HCT116 (cell line): ENCODE results near the gene SKP2.

ENCODE experiments used
- CTCF ChIP-seq, 3 experiments: fragments of 200-600 bp in 1 of 3; sonication (generic) in 1 of 3; IDR thresholded peaks in 2 of 3; conservative IDR thresholded peaks in 1 of 3; 2 replicates each; pipeline ENCODE4 v1.5.1; 2012 to 2017; ENCODE audit warnings: low read depth in 2 of 3, low read length in 2 of 3, antibody characterized with exemption in 1 of 3, borderline replicate concordance in 1 of 3, control low read depth in 1 of 3, mild to moderate bottlenecking in 1 of 3, mixed read lengths in 1 of 3, mixed run types in 1 of 3, moderate library complexity in 1 of 3; ENCODE audit not compliant: insufficient read depth in 1 of 3
- EGR1 ChIP-seq: IDR thresholded peaks from 2 replicates; pipeline ENCODE4 v1.6.1; 2012; ENCODE audit warnings: low read depth
- EZH2 ChIP-seq: fragments of 200-600 bp; sonication (generic); IDR thresholded peaks from 2 replicates; pipeline ENCODE4 v1.6.1; 2017; ENCODE audit warnings: antibody characterized with exemption, mixed run types
- FOSL1 ChIP-seq: IDR thresholded peaks from 2 replicates; pipeline ENCODE4 v1.6.1; 2012; ENCODE audit warnings: low read depth
- MAX ChIP-seq: IDR thresholded peaks from 2 replicates; pipeline ENCODE4 v1.6.1; 2012
- POLR2A ChIP-seq: IDR thresholded peaks from 2 replicates; pipeline ENCODE4 v1.7.0; 2011; ENCODE audit warnings: borderline replicate concordance; ENCODE audit not compliant: insufficient read depth, insufficient read length; ENCODE audit errors: extremely low read depth
- POLR2AphosphoS5 ChIP-seq: IDR thresholded peaks from 2 replicates; pipeline ENCODE4 v1.6.1; 2011; ENCODE audit warnings: mild to moderate bottlenecking, low read depth, low read length, moderate library complexity
- RAD21 ChIP-seq: IDR thresholded peaks from 2 replicates; pipeline ENCODE4 v1.6.1; 2012; ENCODE audit warnings: low read depth, mild to moderate bottlenecking
- REST ChIP-seq: IDR thresholded peaks from 2 replicates; pipeline ENCODE4 v1.6.1; 2012; ENCODE audit warnings: low read depth
- SIN3A ChIP-seq: IDR thresholded peaks from 2 replicates; pipeline ENCODE4 v1.6.1; 2012; ENCODE audit warnings: low read depth
- SP1 ChIP-seq: IDR thresholded peaks from 2 replicates; pipeline ENCODE4 v1.6.1; 2012; ENCODE audit warnings: low read depth
- TCF7L2 ChIP-seq: IDR thresholded peaks from 2 replicates; pipeline ENCODE4 v1.7.0; 2011; ENCODE audit warnings: borderline replicate concordance, inconsistent platforms; ENCODE audit not compliant: insufficient read depth, insufficient read length; ENCODE audit errors: extremely low read depth
- ZBTB33 ChIP-seq: IDR thresholded peaks from 2 replicates; pipeline ENCODE4 v1.6.1; 2011; ENCODE audit warnings: mild to moderate bottlenecking, low read length, moderate library complexity; ENCODE audit not compliant: insufficient replicate concordance; ENCODE audit errors: extremely low read depth

GRCh38 chr5:36232533-36232932 lies 80.6 kb downstream of the SKP2 start:
- TF ChIP-seq CTCF (IDR thresholded peaks at IDR 0.05 in 2 of 3, conservative IDR thresholded peaks at IDR 0.05 in 1 of 3; ENCODE audit: borderline replicate concordance in 1 of 3, insufficient read depth in 1 of 3, low read depth in 2 of 3, low read length in 2 of 3), result no peak
- TF ChIP-seq FOSL1, result no peak
- TF ChIP-seq REST, result no peak
- TF ChIP-seq POLR2AphosphoS5, result no peak
- no peak for TF ChIP-seq EZH2
- no peak for TF ChIP-seq MAX
- TF ChIP-seq TCF7L2, result no peak
- TF ChIP-seq POLR2A, result no peak
- no peak for TF ChIP-seq EGR1
- no peak for TF ChIP-seq RAD21
- TF ChIP-seq SP1, result no peak
- no peak for TF ChIP-seq ZBTB33
- TF ChIP-seq SIN3A, result no peak
